Measurements from ENCODE around the gene WNK3.

DNA sequence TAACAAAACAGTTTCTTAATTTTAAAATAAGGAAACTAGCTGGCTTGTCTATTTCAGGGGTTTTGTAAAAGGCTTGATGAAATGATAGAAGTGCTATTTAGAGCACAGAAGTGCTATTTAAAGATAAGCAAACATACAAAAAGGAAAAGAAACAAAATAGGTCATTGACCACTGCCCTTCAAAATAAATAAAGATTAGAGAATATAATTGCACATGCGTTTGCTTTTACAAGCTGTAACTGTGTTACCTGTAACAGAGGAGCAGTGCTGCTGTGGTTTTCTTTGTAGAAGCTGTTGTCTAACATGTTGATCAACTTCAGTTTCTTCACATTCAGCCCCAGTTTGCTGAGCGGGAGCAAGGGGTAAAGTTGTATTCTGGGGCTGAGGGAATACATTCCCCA lies 63.5 kb downstream of the WNK3 start:
- no peak for TF ChIP-seq HNF4G (IDR thresholded peaks at IDR 0.05)
- TF ChIP-seq, protein P1, sequence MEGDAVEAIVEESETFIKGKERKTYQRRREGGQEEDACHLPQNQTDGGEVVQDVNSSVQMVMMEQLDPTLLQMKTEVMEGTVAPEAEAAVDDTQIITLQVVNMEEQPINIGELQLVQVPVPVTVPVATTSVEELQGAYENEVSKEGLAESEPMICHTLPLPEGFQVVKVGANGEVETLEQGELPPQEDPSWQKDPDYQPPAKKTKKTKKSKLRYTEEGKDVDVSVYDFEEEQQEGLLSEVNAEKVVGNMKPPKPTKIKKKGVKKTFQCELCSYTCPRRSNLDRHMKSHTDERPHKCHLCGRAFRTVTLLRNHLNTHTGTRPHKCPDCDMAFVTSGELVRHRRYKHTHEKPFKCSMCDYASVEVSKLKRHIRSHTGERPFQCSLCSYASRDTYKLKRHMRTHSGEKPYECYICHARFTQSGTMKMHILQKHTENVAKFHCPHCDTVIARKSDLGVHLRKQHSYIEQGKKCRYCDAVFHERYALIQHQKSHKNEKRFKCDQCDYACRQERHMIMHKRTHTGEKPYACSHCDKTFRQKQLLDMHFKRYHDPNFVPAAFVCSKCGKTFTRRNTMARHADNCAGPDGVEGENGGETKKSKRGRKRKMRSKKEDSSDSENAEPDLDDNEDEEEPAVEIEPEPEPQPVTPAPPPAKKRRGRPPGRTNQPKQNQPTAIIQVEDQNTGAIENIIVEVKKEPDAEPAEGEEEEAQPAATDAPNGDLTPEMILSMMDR (IDR thresholded peaks at IDR 0.05; ENCODE audit: low read depth, low read length, missing input control), result no peak
- TF ChIP-seq, protein P2, sequence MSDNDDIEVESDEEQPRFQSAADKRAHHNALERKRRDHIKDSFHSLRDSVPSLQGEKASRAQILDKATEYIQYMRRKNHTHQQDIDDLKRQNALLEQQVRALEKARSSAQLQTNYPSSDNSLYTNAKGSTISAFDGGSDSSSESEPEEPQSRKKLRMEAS (IDR thresholded peaks at IDR 0.05), result no peak
